Endodermal cell (in vitro differentiated cells): Measurements from ENCODE around the gene SLC44A4. TPM values are rescaled to one million over a fixed set of nuclear protein-coding genes. Genes with fewer than 3 reads are reported as not detected.

Experiments
- DNase-seq: peaks from one replicate; pipeline ENCODE4 v3.0.0-alpha.2; 2017
- H3K27ac ChIP-seq: 2 replicates; pipeline ENCODE4 v1.5.1; 2013; ENCODE audit warnings: mild to moderate bottlenecking, low read depth, low read length, moderate library complexity
- H3K27me3 ChIP-seq: 2 replicates; pipeline ENCODE4 v1.6.1; 2013; ENCODE audit warnings: mild to moderate bottlenecking, low read length, moderate library complexity; ENCODE audit not compliant: insufficient read depth, control insufficient read depth, poor library complexity, severe bottlenecking
- H3K36me3 ChIP-seq: 2 replicates; pipeline ENCODE4 v1.7.0; 2013; ENCODE audit warnings: mild to moderate bottlenecking, low read length, moderate library complexity; ENCODE audit not compliant: control insufficient read depth, insufficient read depth
- H3K4me1 ChIP-seq: one replicate; pipeline ENCODE4 v1.7.0; 2013; ENCODE audit warnings: low read length; ENCODE audit not compliant: control insufficient read depth, insufficient read depth
- H3K4me3 ChIP-seq: 2 replicates; pipeline ENCODE4 v1.5.1; 2013; ENCODE audit warnings: mild to moderate bottlenecking, low read length, moderate library complexity
- H3K9ac ChIP-seq: 2 replicates; pipeline ENCODE4 v1.6.1; 2013; ENCODE audit warnings: mild to moderate bottlenecking, low read length, moderate library complexity; ENCODE audit not compliant: poor library complexity, severe bottlenecking; ENCODE audit errors: extremely low read depth
- H3K9me3 ChIP-seq: 2 replicates; pipeline ENCODE4 v1.6.1; 2013; ENCODE audit warnings: mild to moderate bottlenecking, low read length, moderate library complexity; ENCODE audit not compliant: control insufficient read depth
- H3K27ac Mint-ChIP-seq: 2 replicates; pipeline ENCODE4 v1.8.0; 2020; ENCODE audit warnings: mixed read lengths
- H3K27me3 Mint-ChIP-seq: 2 replicates; pipeline ENCODE4 v1.8.0; 2021; ENCODE audit warnings: mild to moderate bottlenecking, mixed read lengths; ENCODE audit not compliant: insufficient read depth
- H3K36me3 Mint-ChIP-seq: 2 replicates; pipeline ENCODE4 v1.8.0; 2020; ENCODE audit warnings: low read depth, mixed read lengths
- H3K4me1 Mint-ChIP-seq: 2 replicates; pipeline ENCODE4 v1.8.0; 2020; ENCODE audit warnings: mixed read lengths
- H3K4me3 Mint-ChIP-seq: 2 replicates; pipeline ENCODE4 v1.8.0; 2020; ENCODE audit warnings: mild to moderate bottlenecking, moderate library complexity, mixed read lengths
- H3K9me3 Mint-ChIP-seq: 2 replicates; pipeline ENCODE4 v1.8.0; 2020; ENCODE audit warnings: mild to moderate bottlenecking, mixed read lengths
- whole genome bisulfite sequencing, 2 experiments: methylation state at CpG; one replicate each; pipeline versions ENCODE4 v1.1.5 to v1.1.7; 2013; ENCODE audit warnings: missing lambda C conversion rate in 2 of 2, mixed read lengths in 1 of 2; ENCODE audit not compliant: insufficient coverage in 1 of 2, insufficient read length in 1 of 2; 5-methylcytosine and 5-hydroxymethylcytosine counted together
- total RNA-seq, 2 donors: library from RNA; stranded (reverse); fragmentation: NEBNext Ultra II Directional in 1 of 2; extraction: Animal tissue kit (Norgen Biotek cat#: 25700) in 1 of 2; gene quantifications; 2 replicates in 1 of 2; 3 replicates in 1 of 2; pipeline ENCODE4 v1.2.1, GENCODE V29; 2021
- TF ChIP-seq, protein P1 (sequence below): fragments of 200-600 bp; sonication (generic); conservative IDR thresholded peaks from 2 replicates; pipeline ENCODE4 v1.5.0; 2021; ENCODE audit warnings: antibody characterized with exemption, mild to moderate bottlenecking

The SLC44A4 gene
- total RNA-seq, 2 donors from 2014 or later = 1.3 to 3.6 TPM

DNA sequence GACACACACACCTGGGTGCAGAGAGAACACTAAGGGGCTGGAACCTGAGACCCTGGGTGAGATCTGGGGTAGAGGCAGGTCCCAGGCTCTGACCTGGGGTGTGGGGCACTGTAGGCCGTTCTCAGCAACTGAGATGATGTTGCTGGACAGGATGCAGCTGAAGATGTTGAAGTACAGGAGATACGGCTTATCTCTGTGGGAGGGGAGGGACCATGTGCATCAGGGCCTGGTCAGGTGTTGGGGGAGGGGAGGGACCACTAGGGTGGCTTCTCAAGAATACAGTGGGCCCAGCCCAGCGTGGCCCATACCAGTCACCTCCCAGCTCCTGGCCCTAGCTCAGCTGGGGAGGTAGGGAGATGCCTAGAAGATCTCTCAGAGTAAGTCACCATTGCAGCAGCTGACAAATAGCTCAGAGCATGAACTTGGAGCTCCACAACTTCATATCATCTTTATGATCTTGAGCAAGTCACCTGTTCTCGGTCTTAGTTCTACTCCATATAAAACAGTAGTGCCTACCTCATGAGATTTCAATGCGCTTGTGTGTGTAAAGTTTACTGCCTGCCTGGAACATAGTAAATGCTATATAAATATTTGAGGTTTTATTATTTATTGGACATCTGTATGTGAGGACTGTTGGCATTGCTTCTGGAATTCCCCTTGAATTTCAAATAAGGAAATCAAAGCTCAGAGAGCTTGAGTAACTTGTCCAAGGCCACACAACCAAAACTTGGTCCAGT lies 3.8 kb downstream of the SLC44A4 start:
- Histone ChIP-seq H3K4me3 (no peak overlapping the region), H3K9me3 (no peaks in the 10 kb centered on the region), H3K36me3 (peaks cover 5% of the 10 kb centered on the region), H3K27ac (no peak overlapping the region), H3K9ac (no peak overlapping the region), H3K27me3 (no peaks in the 10 kb centered on the region), H3K4me1 (no peaks in the 10 kb centered on the region)
- no peak for DNase-seq
- Mint-ChIP-seq H3K9me3 (no peaks in the 10 kb centered on the region), H3K27ac (no peak overlapping the region), H3K4me3 (no peak overlapping the region), H3K36me3 (peaks cover 7% of the 10 kb centered on the region), H3K27me3 (peaks cover 12% of the 10 kb centered on the region), H3K4me1 (peaks cover 3% of the 10 kb centered on the region)
- 90 to 96% methylated on average over 2 to 5 of the region's 5 CpGs for WGBS, 2 experiments
- TF ChIP-seq, protein P1, sequence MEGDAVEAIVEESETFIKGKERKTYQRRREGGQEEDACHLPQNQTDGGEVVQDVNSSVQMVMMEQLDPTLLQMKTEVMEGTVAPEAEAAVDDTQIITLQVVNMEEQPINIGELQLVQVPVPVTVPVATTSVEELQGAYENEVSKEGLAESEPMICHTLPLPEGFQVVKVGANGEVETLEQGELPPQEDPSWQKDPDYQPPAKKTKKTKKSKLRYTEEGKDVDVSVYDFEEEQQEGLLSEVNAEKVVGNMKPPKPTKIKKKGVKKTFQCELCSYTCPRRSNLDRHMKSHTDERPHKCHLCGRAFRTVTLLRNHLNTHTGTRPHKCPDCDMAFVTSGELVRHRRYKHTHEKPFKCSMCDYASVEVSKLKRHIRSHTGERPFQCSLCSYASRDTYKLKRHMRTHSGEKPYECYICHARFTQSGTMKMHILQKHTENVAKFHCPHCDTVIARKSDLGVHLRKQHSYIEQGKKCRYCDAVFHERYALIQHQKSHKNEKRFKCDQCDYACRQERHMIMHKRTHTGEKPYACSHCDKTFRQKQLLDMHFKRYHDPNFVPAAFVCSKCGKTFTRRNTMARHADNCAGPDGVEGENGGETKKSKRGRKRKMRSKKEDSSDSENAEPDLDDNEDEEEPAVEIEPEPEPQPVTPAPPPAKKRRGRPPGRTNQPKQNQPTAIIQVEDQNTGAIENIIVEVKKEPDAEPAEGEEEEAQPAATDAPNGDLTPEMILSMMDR = no peak

DNA sequence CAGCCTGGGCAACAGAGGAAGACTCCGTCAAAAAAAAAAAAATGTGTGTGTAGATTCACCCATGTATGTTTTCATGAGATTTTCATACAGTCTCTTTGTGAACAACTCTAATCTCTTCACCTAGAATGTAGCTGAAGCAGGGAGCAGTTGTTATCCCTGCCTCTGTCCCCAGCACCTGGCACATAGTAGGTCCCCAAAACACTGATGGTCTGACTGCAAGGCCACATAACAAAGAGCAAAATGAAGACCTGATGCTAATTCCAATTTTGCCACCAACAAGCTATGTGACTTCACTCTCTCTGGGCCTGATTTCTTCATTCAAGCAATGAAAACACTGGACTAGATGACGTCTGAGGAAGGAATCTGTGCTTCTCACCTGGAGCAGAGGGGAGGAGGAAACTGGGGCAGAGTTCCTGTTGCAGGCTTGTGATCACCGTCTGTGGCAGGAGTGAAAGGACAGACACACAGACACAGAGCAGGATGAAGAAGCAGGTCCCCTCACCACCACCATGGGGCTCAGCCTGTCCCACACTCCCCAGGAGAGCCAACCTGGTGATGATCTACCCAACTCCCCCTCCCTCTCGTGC lies 4.6 kb downstream of the SLC44A4 start:
- Mint-ChIP-seq H3K4me3 (no peak overlapping the region), H3K27ac (no peak overlapping the region)
- WGBS, 2 experiments = 88 to 92% methylated on average over 3 to 4 of the region's 4 CpGs

DNA sequence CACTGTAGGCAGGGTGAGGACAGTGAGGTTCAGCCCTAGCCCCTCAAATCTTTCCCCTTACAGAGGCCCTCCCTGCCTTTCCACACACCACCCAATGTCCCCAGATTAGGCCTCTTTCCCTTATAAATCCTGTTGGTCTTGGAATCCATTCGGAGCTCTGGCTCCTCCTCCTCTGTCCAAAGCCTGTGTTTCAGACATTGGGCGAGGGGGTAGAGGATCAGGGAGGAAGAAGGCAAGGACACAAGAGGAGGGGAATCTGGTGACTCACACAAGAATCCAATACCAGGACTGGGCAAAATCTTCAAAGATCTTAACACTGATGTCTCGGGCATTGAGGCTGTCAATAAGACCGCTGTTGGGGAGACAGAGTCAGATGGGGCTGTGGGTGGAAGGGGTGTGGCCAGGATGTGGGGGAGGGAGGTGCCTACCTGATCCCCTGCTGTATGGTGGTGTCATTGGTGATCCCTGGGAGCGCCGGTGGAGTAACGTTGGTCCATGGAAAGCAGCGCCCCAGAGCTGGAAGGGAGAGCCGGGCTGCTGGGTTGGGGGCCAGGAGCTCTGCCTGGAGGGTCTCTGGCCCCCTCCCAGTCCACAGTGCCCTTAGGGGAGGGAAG lies 7.6 kb downstream of the SLC44A4 start:
- Mint-ChIP-seq H3K4me3 (no peak overlapping the region), H3K27me3 (peaks cover 12% of the 10 kb centered on the region), H3K4me1 (no peaks in the 10 kb centered on the region), H3K36me3 (no peaks in the 10 kb centered on the region), H3K27ac (no peak overlapping the region), H3K9me3 (no peaks in the 10 kb centered on the region)
- no peaks in the 10 kb centered on the region for H3K9me3 ChIP-seq
- no peak overlapping the region for H3K4me3 ChIP-seq
- DNase-seq = no peak
- no peak overlapping the region for H3K9ac ChIP-seq
- H3K36me3 ChIP-seq = no peaks in the 10 kb centered on the region
- H3K4me1 ChIP-seq = no peaks in the 10 kb centered on the region
- TF ChIP-seq, protein P1 = no peak
- H3K27ac ChIP-seq = no peak overlapping the region
- no peaks in the 10 kb centered on the region for H3K27me3 ChIP-seq
- 82 to 86% methylated on average over 8 to 9 of the region's 9 CpGs for WGBS, 2 experiments

More for the DNA sequence above, 4.6 kb downstream of the SLC44A4 start:
- no peaks in the 10 kb centered on the region for H3K9me3 Mint-ChIP-seq
- Histone ChIP-seq H3K9ac (no peak overlapping the region), H3K4me3 (no peak overlapping the region), H3K9me3 (no peaks in the 10 kb centered on the region), H3K27ac (no peak overlapping the region), H3K36me3 (no peaks in the 10 kb centered on the region), H3K4me1 (no peaks in the 10 kb centered on the region), H3K27me3 (no peaks in the 10 kb centered on the region)
- no peak for DNase-seq
- H3K4me1 Mint-ChIP-seq = peaks cover 3% of the 10 kb centered on the region
- TF ChIP-seq, protein P1 = no peak
- H3K27me3 Mint-ChIP-seq = peaks cover 12% of the 10 kb centered on the region
- no peaks in the 10 kb centered on the region for H3K36me3 Mint-ChIP-seq
